ENCODE data around the gene SDCCAG8.

DNA sequence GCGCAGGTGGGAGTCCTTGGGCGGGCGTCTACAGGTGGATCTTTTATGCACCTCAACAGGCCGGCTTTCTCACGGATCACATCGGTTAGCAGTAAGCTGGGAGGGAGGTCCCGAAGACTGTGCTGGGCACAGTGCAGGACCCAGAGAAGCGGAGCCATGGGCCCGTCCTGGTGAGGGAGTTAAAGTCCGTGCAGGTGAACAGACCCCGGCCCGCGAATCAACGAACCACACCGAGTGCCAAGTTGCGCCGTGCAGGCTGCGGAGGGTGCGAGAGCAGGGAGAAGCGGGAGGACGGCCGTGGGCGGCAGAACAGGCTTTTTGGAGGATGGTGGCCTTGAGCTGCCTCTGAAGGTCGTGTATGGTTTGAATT is 233.3 kb downstream of the SDCCAG8 start:
- TF ChIP-seq, protein P1, sequence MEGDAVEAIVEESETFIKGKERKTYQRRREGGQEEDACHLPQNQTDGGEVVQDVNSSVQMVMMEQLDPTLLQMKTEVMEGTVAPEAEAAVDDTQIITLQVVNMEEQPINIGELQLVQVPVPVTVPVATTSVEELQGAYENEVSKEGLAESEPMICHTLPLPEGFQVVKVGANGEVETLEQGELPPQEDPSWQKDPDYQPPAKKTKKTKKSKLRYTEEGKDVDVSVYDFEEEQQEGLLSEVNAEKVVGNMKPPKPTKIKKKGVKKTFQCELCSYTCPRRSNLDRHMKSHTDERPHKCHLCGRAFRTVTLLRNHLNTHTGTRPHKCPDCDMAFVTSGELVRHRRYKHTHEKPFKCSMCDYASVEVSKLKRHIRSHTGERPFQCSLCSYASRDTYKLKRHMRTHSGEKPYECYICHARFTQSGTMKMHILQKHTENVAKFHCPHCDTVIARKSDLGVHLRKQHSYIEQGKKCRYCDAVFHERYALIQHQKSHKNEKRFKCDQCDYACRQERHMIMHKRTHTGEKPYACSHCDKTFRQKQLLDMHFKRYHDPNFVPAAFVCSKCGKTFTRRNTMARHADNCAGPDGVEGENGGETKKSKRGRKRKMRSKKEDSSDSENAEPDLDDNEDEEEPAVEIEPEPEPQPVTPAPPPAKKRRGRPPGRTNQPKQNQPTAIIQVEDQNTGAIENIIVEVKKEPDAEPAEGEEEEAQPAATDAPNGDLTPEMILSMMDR (IDR thresholded peaks at IDR 0.05): no peak
- TF ChIP-seq POLR2A (IDR thresholded peaks at IDR 0.05): no peak

All from body of pancreas (tissue), 4 donors.